Activated CD4-positive, alpha-beta T cell treated with anti-CD3 and anti-CD28 coated beads, Interleukin-2, amount 50 U/mL, for 48 hours (primary cell): ENCODE data around the gene IGSF21.

ENCODE experiments used
- DNase-seq, 2 experiments: peaks; one replicate each; pipeline ENCODE4 v3.0.0-alpha.2; 2020

Gene IGSF21

GRCh38 chr1:18279351-18280074 is 171.9 kb downstream of the IGSF21 start:
- DNase-seq: no peak

- DNase-seq: no peak
These were observed 173.4 kb downstream of the IGSF21 start for GRCh38 chr1:18280956-18281355.

- DNase-seq: no peak
These were observed 175.4 kb downstream of the IGSF21 start for GRCh38 chr1:18282851-18283600.

GRCh38 chr1:18283601-18284385 is 176.2 kb downstream of the IGSF21 start:
- DNase-seq: no peak

- DNase-seq: no peak
These were observed 177.4 kb downstream of the IGSF21 start for GRCh38 chr1:18284805-18285537.

- no peak for DNase-seq
These were observed 177.9 kb downstream of the IGSF21 start for GRCh38 chr1:18285538-18285924.

- DNase-seq: no peak
These were observed 181.1 kb downstream of the IGSF21 start for GRCh38 chr1:18288722-18289121.

GRCh38 chr1:18289597-18289996 is 182.0 kb downstream of the IGSF21 start:
- DNase-seq: no peak

GRCh38 chr1:18290740-18291412 is 183.3 kb downstream of the IGSF21 start:
- no peak for DNase-seq

- DNase-seq: no peak
These were observed 184.9 kb downstream of the IGSF21 start for GRCh38 chr1:18292531-18292930.

GRCh38 chr1:18293291-18293690 is 185.7 kb downstream of the IGSF21 start:
- DNase-seq: no peak

- DNase-seq: no peak
These were observed 187.0 kb downstream of the IGSF21 start for GRCh38 chr1:18294437-18295176.

GRCh38 chr1:18297896-18298648 is 190.5 kb downstream of the IGSF21 start:
- DNase-seq: no peak

- peak; percentile 8 to 21 for DNase-seq
These were observed 192.1 kb downstream of the IGSF21 start for GRCh38 chr1:18299441-18300338.

GRCh38 chr1:18300376-18300775 is 192.8 kb downstream of the IGSF21 start:
- DNase-seq: no peak

- peak; percentile 19 to 24 for DNase-seq
These were observed 195.3 kb downstream of the IGSF21 start for GRCh38 chr1:18302788-18303413.

- DNase-seq: no peak
These were observed 196.7 kb downstream of the IGSF21 start for GRCh38 chr1:18304151-18304869.

- no peak for DNase-seq
These were observed 197.7 kb downstream of the IGSF21 start for GRCh38 chr1:18305182-18305795.
